Measurements from ENCODE around the gene SLC16A13. TPM values are rescaled to one million over a fixed set of nuclear protein-coding genes. Genes with fewer than 3 reads are reported as not detected.

Gene SLC16A13
- total and polyA plus RNA-seq, 10 of the 15 experiments (the other 5 are each of a cell fraction or from before 2014, with no cell fraction given), result 0.34 to 12.1 (median 3.3) TPM

DNA sequence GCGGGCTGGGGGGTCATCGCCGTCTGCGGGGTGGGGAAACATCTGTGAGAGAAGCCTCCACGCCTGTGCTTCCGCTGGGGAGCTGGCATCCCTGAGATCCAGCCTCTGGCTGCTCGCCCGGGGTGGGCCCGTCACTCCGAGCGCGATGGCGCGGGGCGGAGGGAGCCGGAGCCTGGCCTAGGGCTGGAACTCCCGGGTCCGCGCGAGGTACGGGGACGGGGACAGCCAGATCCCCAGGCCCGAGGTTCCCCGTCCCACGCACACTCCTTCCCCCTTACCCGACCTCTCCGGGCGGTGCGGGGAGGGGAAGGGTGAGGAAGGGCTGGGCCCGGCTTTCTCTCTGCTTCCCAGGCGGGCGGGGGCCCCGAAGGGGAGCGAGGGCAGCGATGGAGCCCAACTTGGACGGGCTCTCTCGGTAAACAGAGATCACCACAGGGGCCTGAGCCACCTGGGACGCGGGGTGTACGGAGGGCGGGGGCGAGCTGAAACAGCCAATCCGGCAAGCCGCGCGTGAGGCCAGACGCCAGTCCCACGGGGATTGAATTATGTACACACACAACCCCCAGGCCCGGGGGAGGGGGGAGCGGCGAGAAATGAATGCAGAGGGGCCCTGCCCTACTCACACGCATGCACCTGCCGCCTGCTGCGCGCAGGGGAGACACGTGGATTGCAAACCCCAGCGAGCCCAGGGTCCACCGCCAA is 7.8 kb downstream of the SLC16A13 start, which contains the start of gene SLC16A11 (continued):
- no peak for TF ChIP-seq CUX1 (IDR thresholded peaks at IDR 0.05; ENCODE audit: insufficient replicate concordance, low read depth, low read length)
- TF ChIP-seq, protein P1, sequence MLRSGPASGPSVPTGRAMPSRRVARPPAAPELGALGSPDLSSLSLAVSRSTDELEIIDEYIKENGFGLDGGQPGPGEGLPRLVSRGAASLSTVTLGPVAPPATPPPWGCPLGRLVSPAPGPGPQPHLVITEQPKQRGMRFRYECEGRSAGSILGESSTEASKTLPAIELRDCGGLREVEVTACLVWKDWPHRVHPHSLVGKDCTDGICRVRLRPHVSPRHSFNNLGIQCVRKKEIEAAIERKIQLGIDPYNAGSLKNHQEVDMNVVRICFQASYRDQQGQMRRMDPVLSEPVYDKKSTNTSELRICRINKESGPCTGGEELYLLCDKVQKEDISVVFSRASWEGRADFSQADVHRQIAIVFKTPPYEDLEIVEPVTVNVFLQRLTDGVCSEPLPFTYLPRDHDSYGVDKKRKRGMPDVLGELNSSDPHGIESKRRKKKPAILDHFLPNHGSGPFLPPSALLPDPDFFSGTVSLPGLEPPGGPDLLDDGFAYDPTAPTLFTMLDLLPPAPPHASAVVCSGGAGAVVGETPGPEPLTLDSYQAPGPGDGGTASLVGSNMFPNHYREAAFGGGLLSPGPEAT (IDR thresholded peaks at IDR 0.05; ENCODE audit: low read depth), result 0 out of 2 replicates have a peak, but pooled peaks have one; percentile 19
- TF ChIP-seq GATAD2B (conservative IDR thresholded peaks at IDR 0.05; ENCODE audit: low read depth), result no peak
- TF ChIP-seq ZSCAN29 (IDR thresholded peaks at IDR 0.05), result no peak
- TF ChIP-seq NR2C1 (IDR thresholded peaks at IDR 0.05), result no peak
- TF ChIP-seq POLR2A (IDR thresholded peaks at IDR 0.05; ENCODE audit: low read depth, low read length), result no peak
- TF ChIP-seq SMAD1 (IDR thresholded peaks at IDR 0.05; ENCODE audit: low read depth, partially characterized antibody), result no peak
- no peak for TF ChIP-seq NFYA (IDR thresholded peaks at IDR 0.05; ENCODE audit: borderline replicate concordance, low read depth, low read length)
- TF ChIP-seq, protein P2, sequence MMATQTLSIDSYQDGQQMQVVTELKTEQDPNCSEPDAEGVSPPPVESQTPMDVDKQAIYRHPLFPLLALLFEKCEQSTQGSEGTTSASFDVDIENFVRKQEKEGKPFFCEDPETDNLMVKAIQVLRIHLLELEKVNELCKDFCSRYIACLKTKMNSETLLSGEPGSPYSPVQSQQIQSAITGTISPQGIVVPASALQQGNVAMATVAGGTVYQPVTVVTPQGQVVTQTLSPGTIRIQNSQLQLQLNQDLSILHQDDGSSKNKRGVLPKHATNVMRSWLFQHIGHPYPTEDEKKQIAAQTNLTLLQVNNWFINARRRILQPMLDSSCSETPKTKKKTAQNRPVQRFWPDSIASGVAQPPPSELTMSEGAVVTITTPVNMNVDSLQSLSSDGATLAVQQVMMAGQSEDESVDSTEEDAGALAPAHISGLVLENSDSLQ (IDR thresholded peaks at IDR 0.05), result no peak
- no peak for TF ChIP-seq SP1 (IDR thresholded peaks at IDR 0.05; ENCODE audit: low read depth, low read length)
- no peak for TF ChIP-seq FOXK2 (IDR thresholded peaks at IDR 0.05)
- TF ChIP-seq NBN (IDR thresholded peaks at IDR 0.05), result 0 out of 2 replicates have a peak, but pooled peaks have one; percentile 28
- TF ChIP-seq RFX5 (IDR thresholded peaks at IDR 0.05; ENCODE audit: low read depth, low read length), result no peak
- TF ChIP-seq TCF7 (IDR thresholded peaks at IDR 0.05; ENCODE audit: borderline replicate concordance), result no peak
- TF ChIP-seq MEF2A (IDR thresholded peaks at IDR 0.05; ENCODE audit: insufficient read depth, low read depth, low read length), result no peak
- TF ChIP-seq, protein P3, sequence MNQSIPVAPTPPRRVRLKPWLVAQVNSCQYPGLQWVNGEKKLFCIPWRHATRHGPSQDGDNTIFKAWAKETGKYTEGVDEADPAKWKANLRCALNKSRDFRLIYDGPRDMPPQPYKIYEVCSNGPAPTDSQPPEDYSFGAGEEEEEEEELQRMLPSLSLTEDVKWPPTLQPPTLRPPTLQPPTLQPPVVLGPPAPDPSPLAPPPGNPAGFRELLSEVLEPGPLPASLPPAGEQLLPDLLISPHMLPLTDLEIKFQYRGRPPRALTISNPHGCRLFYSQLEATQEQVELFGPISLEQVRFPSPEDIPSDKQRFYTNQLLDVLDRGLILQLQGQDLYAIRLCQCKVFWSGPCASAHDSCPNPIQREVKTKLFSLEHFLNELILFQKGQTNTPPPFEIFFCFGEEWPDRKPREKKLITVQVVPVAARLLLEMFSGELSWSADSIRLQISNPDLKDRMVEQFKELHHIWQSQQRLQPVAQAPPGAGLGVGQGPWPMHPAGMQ (IDR thresholded peaks at IDR 0.05; ENCODE audit: borderline replicate concordance), result no peak
- no peak for TF ChIP-seq SMC3 (IDR thresholded peaks at IDR 0.05; ENCODE audit: borderline replicate concordance, low read length)
- TF ChIP-seq NR2F1 (conservative IDR thresholded peaks at IDR 0.05), result no peak
- TF ChIP-seq NR2C2 (IDR thresholded peaks at IDR 0.05; ENCODE audit: borderline replicate concordance, control insufficient read depth, insufficient read length, low read depth), result no peak
- TF ChIP-seq EED (IDR thresholded peaks at IDR 0.05; ENCODE audit: low read depth), result no peak
- no peak for TF ChIP-seq FOXM1 (IDR thresholded peaks at IDR 0.05; ENCODE audit: low read depth, low read length)
- TF ChIP-seq, protein P4, sequence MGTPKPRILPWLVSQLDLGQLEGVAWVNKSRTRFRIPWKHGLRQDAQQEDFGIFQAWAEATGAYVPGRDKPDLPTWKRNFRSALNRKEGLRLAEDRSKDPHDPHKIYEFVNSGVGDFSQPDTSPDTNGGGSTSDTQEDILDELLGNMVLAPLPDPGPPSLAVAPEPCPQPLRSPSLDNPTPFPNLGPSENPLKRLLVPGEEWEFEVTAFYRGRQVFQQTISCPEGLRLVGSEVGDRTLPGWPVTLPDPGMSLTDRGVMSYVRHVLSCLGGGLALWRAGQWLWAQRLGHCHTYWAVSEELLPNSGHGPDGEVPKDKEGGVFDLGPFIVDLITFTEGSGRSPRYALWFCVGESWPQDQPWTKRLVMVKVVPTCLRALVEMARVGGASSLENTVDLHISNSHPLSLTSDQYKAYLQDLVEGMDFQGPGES (IDR thresholded peaks at IDR 0.05), result no peak

All from GM12878 (cell line).